ENCODE measurements around the gene IGF2BP1. TPM values are rescaled to one million over a fixed set of nuclear protein-coding genes. Genes with fewer than 3 reads are reported as not detected.

Gene IGF2BP1
- total RNA-seq, 1 experiment from 2014 or later = 434 TPM

- Mint-ChIP-seq H3K4me3 (no peak overlapping the region), H3K27me3 (ENCODE audit: low read depth) (no peaks in the 10 kb centered on the region), H3K36me3 (ENCODE audit: insufficient read depth in 1 of 3, low read depth in 3 of 3) (peaks cover 28 to 48% (median 36%) of the 10 kb centered on the region in 3 experiments; a peak in 6 of 7 replicates), H3K4me1 (peaks cover 64 to 75% of the 10 kb centered on the region in 2 experiments), H3K27ac (peak overlapping the region; percentile 86 to 97 (median 89); a peak in 5 of 7 replicates), H3K9me3 (no peaks in the 10 kb centered on the region)
- no peaks in the 10 kb centered on the region for H3K9me3 ChIP-seq (ENCODE audit: control insufficient read depth, low read depth, low read length)
- no CpG with 5 or more reads among the region's 22 CpGs for WGBS (ENCODE audit: extremely low coverage, insufficient read length, low lambda C conversion rate)
- TF ChIP-seq CTCF (conservative IDR thresholded peaks at IDR 0.05) = no peak
- H3K56ac ChIP-seq (ENCODE audit: insufficient read length, low read depth, low read length) = no peak overlapping the region
- no peak overlapping the region for H2BK20ac ChIP-seq (ENCODE audit: low read depth, low read length, poor library complexity, severe bottlenecking)
- H3K27ac ChIP-seq (ENCODE audit: insufficient read length, low read depth, low read length) = no peak overlapping the region
- H3K23me2 ChIP-seq (ENCODE audit: insufficient read length, low read depth, low read length, poor library complexity, severe bottlenecking) = peaks cover 12% of the 10 kb centered on the region
- H3K4me2 ChIP-seq (ENCODE audit: insufficient read depth, insufficient read length, low read length) = no peak overlapping the region
- H2BK120ac ChIP-seq (ENCODE audit: low read depth, low read length, poor library complexity, severe bottlenecking) = no peak overlapping the region
- H4K20me1 ChIP-seq (ENCODE audit: control insufficient read depth, insufficient read depth, insufficient read length) = peaks cover 2% of the 10 kb centered on the region
- peaks cover 26% of the 10 kb centered on the region for H3K4me1 ChIP-seq (ENCODE audit: insufficient read depth, low read length)
- no peak overlapping the region for H2BK12ac ChIP-seq (ENCODE audit: insufficient read length, low read depth, low read length)
- H4K91ac ChIP-seq (ENCODE audit: insufficient read length, low read depth, low read length) = no peak overlapping the region
- H2AFZ ChIP-seq (ENCODE audit: low read length) = no peak overlapping the region
- H3K4ac ChIP-seq (ENCODE audit: low read depth, low read length) = no peak overlapping the region
- no peak overlapping the region for H2BK15ac ChIP-seq (ENCODE audit: low read depth, low read length)
- H3K14ac ChIP-seq (ENCODE audit: insufficient read depth, low read length) = no peak overlapping the region
- no peak overlapping the region for H3K9ac ChIP-seq (ENCODE audit: extremely low read depth, insufficient read length, low read length)
- H4K8ac ChIP-seq (replicated peaks; ENCODE audit: insufficient read length, low read depth, low read length) = no peak overlapping the region
- no peak overlapping the region for H3T11ph ChIP-seq (ENCODE audit: low read length)
- H3K79me2 ChIP-seq (ENCODE audit: insufficient read depth, low read length) = peaks cover 48% of the 10 kb centered on the region; the same call in 1 of the 2 replicates
- H3K18ac ChIP-seq (ENCODE audit: insufficient read length, low read depth, low read length) = no peak overlapping the region
- H2BK5ac ChIP-seq (ENCODE audit: insufficient read length, low read length) = no peak overlapping the region
- peak; percentile 24 for DNase-seq
- H3K23ac ChIP-seq (ENCODE audit: insufficient read length, low read depth, low read length) = no peak overlapping the region
- H2AK5ac ChIP-seq (ENCODE audit: insufficient read length, low read length) = no peak overlapping the region
- H3K79me1 ChIP-seq (ENCODE audit: insufficient read depth, low read depth, low read length, poor library complexity, severe bottlenecking) = peaks cover 8% of the 10 kb centered on the region
- H4K5ac ChIP-seq (ENCODE audit: insufficient read length, low read depth, low read length) = no peak overlapping the region
- no peaks in the 10 kb centered on the region for H3K27me3 ChIP-seq (ENCODE audit: insufficient read depth, low read length)
Observed at GRCh38 chr17:49015179-49015923, 18.2 kb downstream of the IGF2BP1 start.

Data from H9 (cell line).